HepG2 (cell line): Measurements from ENCODE around the gene RPS8. TPM values are rescaled to one million over a fixed set of nuclear protein-coding genes. Genes with fewer than 3 reads are reported as not detected.
A peak's percentile ranks its signal among the peaks of the same experiment; 100 is the strongest.

ENCODE experiments used
- CCAR2 ChIP-seq: fragments of 200-400 bp; formaldehyde crosslinking; optimal IDR thresholded peaks from 2 replicates; pipeline ENCODE3; 2018; ENCODE audit warnings: low read depth, mild to moderate bottlenecking, low read length, moderate library complexity
- DR1 ChIP-seq: sonication (generic); formaldehyde crosslinking; IDR thresholded peaks from 2 replicates; pipeline ENCODE4 v1.8.0; 2021; ENCODE audit warnings: mild to moderate bottlenecking, missing genetic modification reagents, inconsistent platforms
- GABPA ChIP-seq, 2 experiments: IDR thresholded peaks; 2 replicates each; pipeline ENCODE4 v1.6.1; 2011 to 2016; ENCODE audit warnings: low read depth in 2 of 2, low read length in 1 of 2, missing biosample characterization in 1 of 2, missing genetic modification characterization in 1 of 2
- HOXA3 ChIP-seq: sonication (generic); formaldehyde crosslinking; IDR thresholded peaks from 2 replicates; pipeline ENCODE4 v1.5.0; 2020; ENCODE audit warnings: missing genetic modification reagents
- KDM1A ChIP-seq: IDR thresholded peaks from 2 replicates; pipeline ENCODE4 v1.6.1; 2016; ENCODE audit warnings: missing compliant biosample characterization
- ONECUT2 ChIP-seq: sonication (generic); formaldehyde crosslinking; IDR thresholded peaks from 2 replicates; pipeline ENCODE4 v1.4.0; 2020; ENCODE audit warnings: missing genetic modification reagents
- PRDM10 ChIP-seq: sonication (generic); formaldehyde crosslinking; IDR thresholded peaks from 2 replicates; pipeline ENCODE4 v1.4.0; 2020; ENCODE audit warnings: low read depth, missing genetic modification reagents
- RXRB ChIP-seq: IDR thresholded peaks from 2 replicates; pipeline ENCODE4 v1.6.1; 2016; ENCODE audit warnings: borderline replicate concordance, missing genetic modification reagents, missing compliant biosample characterization
- SIX1 ChIP-seq: sonication (generic); formaldehyde crosslinking; IDR thresholded peaks from 2 replicates; pipeline ENCODE4 v1.4.0; 2020; ENCODE audit warnings: missing genetic modification reagents, borderline replicate concordance
- YY1 ChIP-seq: IDR thresholded peaks from 2 replicates; pipeline ENCODE4 v1.6.1; 2011; ENCODE audit warnings: low read length, low read depth, moderate library complexity, mild to moderate bottlenecking; ENCODE audit not compliant: insufficient read depth, insufficient replicate concordance
- ZNF280D ChIP-seq: sonication (generic); formaldehyde crosslinking; IDR thresholded peaks from 2 replicates; pipeline ENCODE4 v1.5.1; 2020; ENCODE audit warnings: mild to moderate bottlenecking, missing genetic modification reagents
- polyA plus RNA-seq, 8 experiments: library from polyadenylated mRNA; depleted of rRNA in 3 of 8; stranded (reverse) in 7 of 8; unstranded in 1 of 8; fragments of >200 nt; fragmentation: Illumina TruSeq in 4 of 8; extraction: Trizol in 4 of 8; gene quantifications; 2 replicates each; pipeline versions ENCODE4 v1.2.1 to v1.2.3, GENCODE V29; 2011 to 2016; ENCODE audit warnings: low read depth in 4 of 8, missing spikeins in 1 of 8, mixed read lengths in 1 of 8; ENCODE audit not compliant: insufficient read depth in 1 of 8
- total RNA-seq, 5 experiments: library from RNA; depleted of rRNA; stranded (reverse); fragments of >200 nt; fragmentation: Illumina TruSeq; extraction: Trizol; gene quantifications; 2 replicates each; pipeline ENCODE4 v1.2.3, GENCODE V29; 2016; ENCODE audit warnings: low read depth in 1 of 5
- TF ChIP-seq, protein P1 (sequence below): sonication (generic); formaldehyde crosslinking; IDR thresholded peaks from 2 replicates; pipeline ENCODE4 v1.4.0; 2020; ENCODE audit warnings: missing genetic modification reagents
- TF ChIP-seq, protein P2 (sequence below): sonication (generic); formaldehyde crosslinking; IDR thresholded peaks from 2 replicates; pipeline ENCODE4 v1.4.0; 2020; ENCODE audit warnings: missing genetic modification reagents, borderline replicate concordance

Gene RPS8
- total and polyA plus RNA-seq, 2 of the 13 experiments (the other 11 are each of a cell fraction or from before 2014, with no cell fraction given), result 2,628 to 2,822 TPM

- peak; percentile 18 for TF ChIP-seq YY1
- TF ChIP-seq DR1 (CRISPR knock-in tag), result peak; percentile 84
- TF ChIP-seq, protein P1, sequence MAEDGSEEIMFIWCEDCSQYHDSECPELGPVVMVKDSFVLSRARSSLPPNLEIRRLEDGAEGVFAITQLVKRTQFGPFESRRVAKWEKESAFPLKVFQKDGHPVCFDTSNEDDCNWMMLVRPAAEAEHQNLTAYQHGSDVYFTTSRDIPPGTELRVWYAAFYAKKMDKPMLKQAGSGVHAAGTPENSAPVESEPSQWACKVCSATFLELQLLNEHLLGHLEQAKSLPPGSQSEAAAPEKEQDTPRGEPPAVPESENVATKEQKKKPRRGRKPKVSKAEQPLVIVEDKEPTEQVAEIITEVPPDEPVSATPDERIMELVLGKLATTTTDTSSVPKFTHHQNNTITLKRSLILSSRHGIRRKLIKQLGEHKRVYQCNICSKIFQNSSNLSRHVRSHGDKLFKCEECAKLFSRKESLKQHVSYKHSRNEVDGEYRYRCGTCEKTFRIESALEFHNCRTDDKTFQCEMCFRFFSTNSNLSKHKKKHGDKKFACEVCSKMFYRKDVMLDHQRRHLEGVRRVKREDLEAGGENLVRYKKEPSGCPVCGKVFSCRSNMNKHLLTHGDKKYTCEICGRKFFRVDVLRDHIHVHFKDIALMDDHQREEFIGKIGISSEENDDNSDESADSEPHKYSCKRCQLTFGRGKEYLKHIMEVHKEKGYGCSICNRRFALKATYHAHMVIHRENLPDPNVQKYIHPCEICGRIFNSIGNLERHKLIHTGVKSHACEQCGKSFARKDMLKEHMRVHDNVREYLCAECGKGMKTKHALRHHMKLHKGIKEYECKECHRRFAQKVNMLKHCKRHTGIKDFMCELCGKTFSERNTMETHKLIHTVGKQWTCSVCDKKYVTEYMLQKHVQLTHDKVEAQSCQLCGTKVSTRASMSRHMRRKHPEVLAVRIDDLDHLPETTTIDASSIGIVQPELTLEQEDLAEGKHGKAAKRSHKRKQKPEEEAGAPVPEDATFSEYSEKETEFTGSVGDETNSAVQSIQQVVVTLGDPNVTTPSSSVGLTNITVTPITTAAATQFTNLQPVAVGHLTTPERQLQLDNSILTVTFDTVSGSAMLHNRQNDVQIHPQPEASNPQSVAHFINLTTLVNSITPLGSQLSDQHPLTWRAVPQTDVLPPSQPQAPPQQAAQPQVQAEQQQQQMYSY (CRISPR knock-in tag), result no peak
- TF ChIP-seq CCAR2, result no peak
- TF ChIP-seq KDM1A (CRISPR knock-in tag), result no peak
- 0 out of 2 replicates have a peak, but pooled peaks have one; percentile 73 for TF ChIP-seq ZNF280D (CRISPR knock-in tag)
- TF ChIP-seq, protein P2, sequence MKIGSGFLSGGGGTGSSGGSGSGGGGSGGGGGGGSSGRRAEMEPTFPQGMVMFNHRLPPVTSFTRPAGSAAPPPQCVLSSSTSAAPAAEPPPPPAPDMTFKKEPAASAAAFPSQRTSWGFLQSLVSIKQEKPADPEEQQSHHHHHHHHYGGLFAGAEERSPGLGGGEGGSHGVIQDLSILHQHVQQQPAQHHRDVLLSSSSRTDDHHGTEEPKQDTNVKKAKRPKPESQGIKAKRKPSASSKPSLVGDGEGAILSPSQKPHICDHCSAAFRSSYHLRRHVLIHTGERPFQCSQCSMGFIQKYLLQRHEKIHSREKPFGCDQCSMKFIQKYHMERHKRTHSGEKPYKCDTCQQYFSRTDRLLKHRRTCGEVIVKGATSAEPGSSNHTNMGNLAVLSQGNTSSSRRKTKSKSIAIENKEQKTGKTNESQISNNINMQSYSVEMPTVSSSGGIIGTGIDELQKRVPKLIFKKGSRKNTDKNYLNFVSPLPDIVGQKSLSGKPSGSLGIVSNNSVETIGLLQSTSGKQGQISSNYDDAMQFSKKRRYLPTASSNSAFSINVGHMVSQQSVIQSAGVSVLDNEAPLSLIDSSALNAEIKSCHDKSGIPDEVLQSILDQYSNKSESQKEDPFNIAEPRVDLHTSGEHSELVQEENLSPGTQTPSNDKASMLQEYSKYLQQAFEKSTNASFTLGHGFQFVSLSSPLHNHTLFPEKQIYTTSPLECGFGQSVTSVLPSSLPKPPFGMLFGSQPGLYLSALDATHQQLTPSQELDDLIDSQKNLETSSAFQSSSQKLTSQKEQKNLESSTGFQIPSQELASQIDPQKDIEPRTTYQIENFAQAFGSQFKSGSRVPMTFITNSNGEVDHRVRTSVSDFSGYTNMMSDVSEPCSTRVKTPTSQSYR, result 0 out of 2 replicates have a peak, but pooled peaks have one; percentile 3
- no peak; the same call in 1 of the 2 replicates for TF ChIP-seq PRDM10 (CRISPR knock-in tag)
- peak; percentile 73; the same call in 1 of the 2 replicates for TF ChIP-seq SIX1 (CRISPR knock-in tag)
- TF ChIP-seq ONECUT2 (CRISPR knock-in tag), result peak; percentile 20; the same call in 1 of the 2 replicates
- no peak for TF ChIP-seq GABPA (IDR thresholded peaks at IDR 0.05; ENCODE audit: low read depth, low read length)
- TF ChIP-seq GABPA (CRISPR knock-in tag; IDR thresholded peaks at IDR 0.05; ENCODE audit: low read depth), result peak; percentile 42
- TF ChIP-seq RXRB (CRISPR knock-in tag), result peak; percentile 67
- peak; percentile 38; the same call in 1 of the 2 replicates for TF ChIP-seq HOXA3 (CRISPR knock-in tag)
Measured at GRCh38 chr1:44730741-44731512, 44.4 kb upstream of the RPS8 start, which contains the start of gene RNU5D-1 (continued).
